GM23338 (cell line): Measurements from ENCODE around the gene TNS3. TPM values are rescaled to one million over a fixed set of nuclear protein-coding genes. Genes with fewer than 3 reads are reported as not detected.

Source experiments
- ATAC-seq: fragments of 200-7000 bp; cut with Tn5 transposase; 3 replicates; pipeline ENCODE4 v1.9.1; 2020
- DNase-seq: peaks from one replicate; pipeline ENCODE4 v3.0.0-alpha.2; 2015; ENCODE audit warnings: low spot score
- H2AFZ ChIP-seq: fragments of 200-600 bp; sonication (generic); 2 replicates; pipeline ENCODE4 v1.8.0; 2016; ENCODE audit warnings: antibody characterized with exemption, mild to moderate bottlenecking, moderate library complexity
- H3F3A ChIP-seq: fragments of 200-600 bp; sonication (generic); replicated peaks from 2 replicates; pipeline ENCODE4 v1.8.0; 2017; ENCODE audit warnings: antibody characterized with exemption, mixed run types, low read depth
- H3K27ac ChIP-seq: fragments of 200-600 bp; sonication (generic); 2 replicates; pipeline ENCODE4 v1.6.1; 2016; ENCODE audit warnings: low read depth
- H3K27me3 ChIP-seq: fragments of 200-600 bp; sonication (generic); 2 replicates; pipeline ENCODE4 v1.8.0; 2016; ENCODE audit warnings: mild to moderate bottlenecking, mixed run types, moderate library complexity; ENCODE audit not compliant: insufficient read depth
- H3K36me3 ChIP-seq: fragments of 200-600 bp; sonication (generic); 2 replicates; pipeline ENCODE4 v1.8.0; 2016; ENCODE audit warnings: mild to moderate bottlenecking; ENCODE audit not compliant: insufficient read depth
- H3K4me1 ChIP-seq: fragments of 200-600 bp; sonication (generic); 2 replicates; pipeline ENCODE4 v1.8.0; 2016; ENCODE audit warnings: mild to moderate bottlenecking, moderate library complexity; ENCODE audit not compliant: insufficient read depth
- H3K4me2 ChIP-seq: fragments of 200-600 bp; sonication (generic); 2 replicates; pipeline ENCODE4 v1.7.1; 2017; ENCODE audit warnings: mixed run types
- H3K4me3 ChIP-seq: fragments of 200-600 bp; sonication (generic); 2 replicates; pipeline ENCODE4 v1.6.1; 2016; ENCODE audit warnings: mixed run types
- H3K79me2 ChIP-seq: fragments of 200-600 bp; sonication (generic); replicated peaks from 2 replicates; pipeline ENCODE4 v1.8.0; 2017; ENCODE audit warnings: mild to moderate bottlenecking; ENCODE audit not compliant: insufficient read depth
- H3K9me2 ChIP-seq: fragments of 200-600 bp; sonication (generic); 2 replicates; pipeline ENCODE4 v1.8.0; 2017; ENCODE audit not compliant: insufficient read depth
- H4K20me1 ChIP-seq: fragments of 200-600 bp; sonication (generic); replicated peaks from 2 replicates; pipeline ENCODE4 v1.8.0; 2017; ENCODE audit warnings: mild to moderate bottlenecking; ENCODE audit not compliant: insufficient read depth
- H3K27ac Mint-ChIP-seq: 2 replicates; pipeline ENCODE4 v1.8.0; 2020; ENCODE audit warnings: inconsistent platforms, mild to moderate bottlenecking, moderate library complexity, mixed read lengths
- H3K27me3 Mint-ChIP-seq: 3 replicates; pipeline ENCODE4 v1.8.0; 2022; ENCODE audit warnings: low read depth, mild to moderate bottlenecking, moderate library complexity, mixed read lengths, inconsistent platforms; ENCODE audit not compliant: insufficient read depth, poor library complexity
- H3K36me3 Mint-ChIP-seq: 3 replicates; pipeline ENCODE4 v1.8.0; 2021; ENCODE audit warnings: low read depth, mild to moderate bottlenecking, inconsistent platforms, moderate library complexity, mixed read lengths
- H3K4me1 Mint-ChIP-seq: 3 replicates; pipeline ENCODE4 v1.8.0; 2020; ENCODE audit warnings: mild to moderate bottlenecking, inconsistent platforms, mixed read lengths
- H3K4me3 Mint-ChIP-seq: 3 replicates; pipeline ENCODE4 v1.8.0; 2021; ENCODE audit warnings: moderate library complexity, mild to moderate bottlenecking, inconsistent platforms, mixed read lengths
- H3K9me3 Mint-ChIP-seq: 3 replicates; pipeline ENCODE4 v1.8.0; 2020; ENCODE audit warnings: moderate library complexity, mild to moderate bottlenecking, inconsistent platforms, mixed read lengths
- ETS1 ChIP-seq: IDR thresholded peaks from 2 replicates; pipeline ENCODE4 v1.6.1; 2016; ENCODE audit warnings: antibody characterized with exemption
- EZH2 ChIP-seq: fragments of 200-600 bp; sonication (generic); IDR thresholded peaks from one replicate; pipeline ENCODE4 v1.8.0; 2017; ENCODE audit warnings: antibody characterized with exemption, mild to moderate bottlenecking, low read depth; ENCODE audit not compliant: unreplicated experiment
- EZH2phosphoT487 ChIP-seq: fragments of 200-600 bp; sonication (generic); IDR thresholded peaks from one replicate; pipeline ENCODE4 v1.8.1; 2018; ENCODE audit warnings: antibody characterized with exemption; ENCODE audit not compliant: unreplicated experiment
- JUNB ChIP-seq: IDR thresholded peaks from one replicate; pipeline ENCODE4 v1.6.1; 2016; ENCODE audit warnings: antibody characterized with exemption; ENCODE audit not compliant: unreplicated experiment
- NANOG ChIP-seq: IDR thresholded peaks from 2 replicates; pipeline ENCODE4 v1.6.1; 2016; ENCODE audit warnings: antibody characterized with exemption, borderline replicate concordance
- POLR2AphosphoS5 ChIP-seq: IDR thresholded peaks from 2 replicates; pipeline ENCODE4 v1.6.1; 2016; ENCODE audit warnings: antibody characterized with exemption, low read depth
- STAT1 ChIP-seq: IDR thresholded peaks from one replicate; pipeline ENCODE4 v1.6.1; 2016; ENCODE audit warnings: antibody characterized with exemption; ENCODE audit not compliant: unreplicated experiment
- ZNF114 ChIP-seq: fragments of 250-450 bp; sonication (Bioruptor Pico); IDR thresholded peaks from 2 replicates; pipeline ENCODE4 v1.5.0; 2020; ENCODE audit warnings: mild to moderate bottlenecking, moderate library complexity
- ZNF331 ChIP-seq: fragments of 250-450 bp; sonication (Bioruptor Pico); IDR thresholded peaks from 2 replicates; pipeline ENCODE4 v1.5.0; 2020; ENCODE audit warnings: low read depth, mild to moderate bottlenecking, moderate library complexity
- polyA plus RNA-seq: library from polyadenylated mRNA; unstranded; fragments of >200 nt; fragmentation: Nextera tagmentation; extraction: Ambion mirVana; gene quantifications from 2 replicates; pipeline ENCODE4 v1.2.1, GENCODE V29; 2016
- total RNA-seq: library from RNA; depleted of rRNA; stranded (reverse); fragments of >200 nt; shearing (Covaris generic); gene quantifications from 2 replicates; pipeline ENCODE4 v1.2.3, GENCODE V29; 2014
- TF ChIP-seq, protein P1 (sequence below): IDR thresholded peaks from one replicate; pipeline ENCODE4 v1.6.1; 2018; ENCODE audit warnings: antibody characterized with exemption; ENCODE audit not compliant: unreplicated experiment

Gene TNS3
- total and polyA plus RNA-seq, 2 experiments from 2014 or later, result 6.2 to 28.7 TPM

- H3K4me3 ChIP-seq, result no peak overlapping the region
- H3K27ac Mint-ChIP-seq, result no peak overlapping the region
- H3K4me1 ChIP-seq, result peaks cover 10% of the 10 kb centered on the region; the same call in 1 of the 2 replicates
These were observed 64.8 kb downstream of the TNS3 start for GRCh38 chr7:47516985-47517600.

DNA sequence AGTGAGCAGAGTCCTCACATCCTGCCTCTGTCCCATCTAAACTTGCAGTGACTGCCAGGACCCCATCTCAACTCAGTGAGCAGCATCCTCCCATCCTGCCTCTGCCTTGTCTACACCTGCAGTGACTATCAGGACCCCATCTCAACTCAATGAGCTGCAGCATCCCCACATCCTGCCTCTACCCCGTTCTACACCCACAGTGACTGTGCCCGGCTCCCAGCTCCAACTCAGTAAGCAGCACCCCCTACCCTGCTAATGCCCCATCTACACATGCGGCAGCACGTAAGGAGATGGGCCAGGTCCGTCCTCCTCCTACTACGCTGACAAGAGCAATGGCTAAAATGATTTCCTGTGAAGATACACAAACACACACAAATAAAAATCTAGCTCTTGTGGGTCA, 65.5 kb downstream of the TNS3 start:
- Histone ChIP-seq H3K27me3 (no peaks in the 10 kb centered on the region), H3K9me2 (peaks cover 11% of the 10 kb centered on the region), H2AFZ (no peak overlapping the region), H3K4me2 (no peak overlapping the region), H3K27ac (no peak overlapping the region), H3K4me1 (peaks cover 9% of the 10 kb centered on the region; the same call in 1 of the 2 replicates), H3K4me3 (no peak overlapping the region), H3K79me2 (peaks cover 25% of the 10 kb centered on the region), H3F3A (no peaks in the 10 kb centered on the region), H4K20me1 (peaks cover 5% of the 10 kb centered on the region; the same call in 1 of the 2 replicates), H3K36me3 (peaks cover 4% of the 10 kb centered on the region; the same call in 1 of the 2 replicates)
- H3K9me3 Mint-ChIP-seq, result no peaks in the 10 kb centered on the region
- H3K4me3 Mint-ChIP-seq, result no peak overlapping the region
- H3K27me3 Mint-ChIP-seq, result peaks cover 6% of the 10 kb centered on the region
- peaks cover 21% of the 10 kb centered on the region for H3K4me1 Mint-ChIP-seq
- DNase-seq (no peak), ATAC-seq (no peak)
- peaks cover 4% of the 10 kb centered on the region; the same call in 1 of the 3 replicates for H3K36me3 Mint-ChIP-seq
- no peak overlapping the region for H3K27ac Mint-ChIP-seq
- TF ChIP-seq STAT1, result no peak
- TF ChIP-seq, protein P1, sequence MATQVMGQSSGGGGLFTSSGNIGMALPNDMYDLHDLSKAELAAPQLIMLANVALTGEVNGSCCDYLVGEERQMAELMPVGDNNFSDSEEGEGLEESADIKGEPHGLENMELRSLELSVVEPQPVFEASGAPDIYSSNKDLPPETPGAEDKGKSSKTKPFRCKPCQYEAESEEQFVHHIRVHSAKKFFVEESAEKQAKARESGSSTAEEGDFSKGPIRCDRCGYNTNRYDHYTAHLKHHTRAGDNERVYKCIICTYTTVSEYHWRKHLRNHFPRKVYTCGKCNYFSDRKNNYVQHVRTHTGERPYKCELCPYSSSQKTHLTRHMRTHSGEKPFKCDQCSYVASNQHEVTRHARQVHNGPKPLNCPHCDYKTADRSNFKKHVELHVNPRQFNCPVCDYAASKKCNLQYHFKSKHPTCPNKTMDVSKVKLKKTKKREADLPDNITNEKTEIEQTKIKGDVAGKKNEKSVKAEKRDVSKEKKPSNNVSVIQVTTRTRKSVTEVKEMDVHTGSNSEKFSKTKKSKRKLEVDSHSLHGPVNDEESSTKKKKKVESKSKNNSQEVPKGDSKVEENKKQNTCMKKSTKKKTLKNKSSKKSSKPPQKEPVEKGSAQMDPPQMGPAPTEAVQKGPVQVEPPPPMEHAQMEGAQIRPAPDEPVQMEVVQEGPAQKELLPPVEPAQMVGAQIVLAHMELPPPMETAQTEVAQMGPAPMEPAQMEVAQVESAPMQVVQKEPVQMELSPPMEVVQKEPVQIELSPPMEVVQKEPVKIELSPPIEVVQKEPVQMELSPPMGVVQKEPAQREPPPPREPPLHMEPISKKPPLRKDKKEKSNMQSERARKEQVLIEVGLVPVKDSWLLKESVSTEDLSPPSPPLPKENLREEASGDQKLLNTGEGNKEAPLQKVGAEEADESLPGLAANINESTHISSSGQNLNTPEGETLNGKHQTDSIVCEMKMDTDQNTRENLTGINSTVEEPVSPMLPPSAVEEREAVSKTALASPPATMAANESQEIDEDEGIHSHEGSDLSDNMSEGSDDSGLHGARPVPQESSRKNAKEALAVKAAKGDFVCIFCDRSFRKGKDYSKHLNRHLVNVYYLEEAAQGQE, result no peak
- TF ChIP-seq ZNF331 (CRISPR knock-in tag), result no peak
- no peak for TF ChIP-seq NANOG
- no peak for TF ChIP-seq ZNF114
- no peak for TF ChIP-seq JUNB
- no peak for TF ChIP-seq POLR2AphosphoS5

More at GRCh38 chr7:47516985-47517600, 64.8 kb downstream of the TNS3 start:
- no peak overlapping the region for H2AFZ ChIP-seq
- Mint-ChIP-seq H3K4me1 (peaks cover 26% of the 10 kb centered on the region), H3K4me3 (no peak overlapping the region), H3K36me3 (peaks cover 5% of the 10 kb centered on the region; the same call in 1 of the 3 replicates), H3K9me3 (no peaks in the 10 kb centered on the region), H3K27me3 (peaks cover 9% of the 10 kb centered on the region)
- no peak overlapping the region for H3K4me2 ChIP-seq
- H3K79me2 ChIP-seq, result peaks cover 25% of the 10 kb centered on the region
- H4K20me1 ChIP-seq, result peaks cover 5% of the 10 kb centered on the region; the same call in 1 of the 2 replicates
- DNase-seq (no peak), ATAC-seq (no peak)
- peaks cover 4% of the 10 kb centered on the region; the same call in 1 of the 2 replicates for H3K36me3 ChIP-seq
- H3K27me3 ChIP-seq, result no peaks in the 10 kb centered on the region
- H3F3A ChIP-seq, result no peaks in the 10 kb centered on the region
- H3K27ac ChIP-seq, result no peak overlapping the region
- TF ChIP-seq EZH2phosphoT487, result no peak
- no peak for TF ChIP-seq ZNF114
- TF ChIP-seq EZH2, result no peak
- no peak for TF ChIP-seq ETS1
- peaks cover 11% of the 10 kb centered on the region for H3K9me2 ChIP-seq
